OCI-LY1 (cell line): ENCODE data around the gene LGALS9C.
"Not testable (repeated sequence)": the region's sequence is repeated elsewhere in the genome, so short reads cannot be mapped to it uniquely, and the experiment has no call there.

Source experiments
- CTCF ChIP-seq: fragments of 200-600 bp; sonication (generic), shearing (Covaris generic); IDR thresholded peaks from 2 replicates; pipeline ENCODE4 v1.5.1; 2017; ENCODE audit warnings: mild to moderate bottlenecking, antibody characterized with exemption, low read length, moderate library complexity, mixed read lengths
- EZH2 ChIP-seq: fragments of 200-600 bp; sonication (generic), shearing (Covaris generic); IDR thresholded peaks from 2 replicates; pipeline ENCODE4 v1.8.0; 2017; ENCODE audit warnings: borderline replicate concordance, mixed run types, mild to moderate bottlenecking, antibody characterized with exemption, low read length, moderate library complexity, mixed read lengths

GRCh38 chr17:18526168-18526800, 49.7 kb downstream of the LGALS9C start:
- TF ChIP-seq EZH2, CTCF: not testable (repeated sequence)
